Body of pancreas (tissue), 4 donors: ENCODE data around the gene AGR3. TPM values are rescaled to one million over a fixed set of nuclear protein-coding genes. Genes with fewer than 3 reads are reported as not detected.

Source experiments
- ATAC-seq: fragments of 150-250 bp; one replicate; pipeline ENCODE4 v1.9.1; 2016
- DNase-seq, 4 donors: peaks; one replicate each; pipeline ENCODE4 v3.0.0-alpha.2; 2019
- H3K27ac ChIP-seq, 4 donors: fragments of 200-600 bp; sonication (generic); 1 replicate in 3 of 4; 2 replicates in 1 of 4; pipeline versions ENCODE4 v1.5.1 to v1.6.1; 2016 to 2019; ENCODE audit warnings: mild to moderate bottlenecking in 1 of 4, mixed read lengths in 1 of 4, moderate library complexity in 1 of 4
- H3K27me3 ChIP-seq, 2 donors: fragments of 200-600 bp; sonication (generic); one replicate each; pipeline ENCODE4 v1.6.0; 2016; ENCODE audit warnings: mild to moderate bottlenecking in 1 of 2
- H3K36me3 ChIP-seq, 2 donors: fragments of 200-600 bp; sonication (generic); replicated peaks in 1 of 2; 2 replicates each; pipeline ENCODE4 v1.5.1; 2016; ENCODE audit warnings: low read depth in 2 of 2; ENCODE audit not compliant: insufficient read depth in 1 of 2
- H3K4me1 ChIP-seq: fragments of 200-600 bp; sonication (generic); one replicate; pipeline ENCODE4 v1.6.0; 2016
- H3K4me3 ChIP-seq, 2 donors: fragments of 200-600 bp; sonication (generic); 1 replicate in 1 of 2; 2 replicates in 1 of 2; pipeline ENCODE4 v1.5.1; 2016 to 2019
- H3K9me3 ChIP-seq, 3 donors: fragments of 200-600 bp; sonication (generic); 1 replicate in 2 of 3; 2 replicates in 1 of 3; pipeline ENCODE4 v1.5.1; 2016
- POLR2A ChIP-seq, 3 donors: fragments of 450-650 bp; IDR thresholded peaks; one replicate each; pipeline ENCODE4 v1.6.1; 2016; ENCODE audit warnings: antibody characterized with exemption in 3 of 3, mild to moderate bottlenecking in 2 of 3
- WGBS, 2 donors: methylation state at CpG; one replicate each; pipeline ENCODE4 v1.1.5; 2017; 5-methylcytosine and 5-hydroxymethylcytosine counted together
- intact Hi-C: fragments of 100-400 bp; cut with DNase I; formaldehyde crosslinking; loops from one replicate; pipeline ENCODE4 v1.15.1; 2023
- total RNA-seq, 2 donors: library from RNA; depleted of rRNA; stranded (reverse); fragments of >200 nt; gene quantifications; one replicate each; pipeline ENCODE4 v1.1.0, GENCODE V29; 2016
- TF ChIP-seq, protein P1 (sequence below), 7 experiments: fragments of 450-650 bp in 4 of 7; fragments of 200-600 bp in 3 of 7; sonication (generic) in 3 of 7; IDR thresholded peaks; one replicate each; pipeline ENCODE4 v1.5.1; 2016 to 2019; ENCODE audit warnings: antibody characterized with exemption in 7 of 7

Gene AGR3
- total RNA-seq, 2 donors from 2014 or later: 13.2 TPM; not detected in 1

GRCh38 chr7:16914771-16915170, 33.0 kb upstream of the AGR3 start:
- Histone ChIP-seq H3K27me3 (no peaks in the 10 kb centered on the region), H3K36me3 (no peaks in the 10 kb centered on the region), H3K4me1 (no peaks in the 10 kb centered on the region), H3K4me3 (no peak overlapping the region), H3K27ac (no peak overlapping the region), H3K9me3 (no peaks in the 10 kb centered on the region)
- intact Hi-C loops: loop anchor here (10.0 kb wide), 2 partner anchors 100 to 220 kb away; no protein-coding TSS in a partner anchor
- TF ChIP-seq, protein P1, sequence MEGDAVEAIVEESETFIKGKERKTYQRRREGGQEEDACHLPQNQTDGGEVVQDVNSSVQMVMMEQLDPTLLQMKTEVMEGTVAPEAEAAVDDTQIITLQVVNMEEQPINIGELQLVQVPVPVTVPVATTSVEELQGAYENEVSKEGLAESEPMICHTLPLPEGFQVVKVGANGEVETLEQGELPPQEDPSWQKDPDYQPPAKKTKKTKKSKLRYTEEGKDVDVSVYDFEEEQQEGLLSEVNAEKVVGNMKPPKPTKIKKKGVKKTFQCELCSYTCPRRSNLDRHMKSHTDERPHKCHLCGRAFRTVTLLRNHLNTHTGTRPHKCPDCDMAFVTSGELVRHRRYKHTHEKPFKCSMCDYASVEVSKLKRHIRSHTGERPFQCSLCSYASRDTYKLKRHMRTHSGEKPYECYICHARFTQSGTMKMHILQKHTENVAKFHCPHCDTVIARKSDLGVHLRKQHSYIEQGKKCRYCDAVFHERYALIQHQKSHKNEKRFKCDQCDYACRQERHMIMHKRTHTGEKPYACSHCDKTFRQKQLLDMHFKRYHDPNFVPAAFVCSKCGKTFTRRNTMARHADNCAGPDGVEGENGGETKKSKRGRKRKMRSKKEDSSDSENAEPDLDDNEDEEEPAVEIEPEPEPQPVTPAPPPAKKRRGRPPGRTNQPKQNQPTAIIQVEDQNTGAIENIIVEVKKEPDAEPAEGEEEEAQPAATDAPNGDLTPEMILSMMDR (IDR thresholded peaks at IDR 0.05): no peak
- no peak for TF ChIP-seq POLR2A (IDR thresholded peaks at IDR 0.05)
- no peak for ATAC-seq
- 71 to 81% methylated on average over 4 of the region's 4 CpGs for WGBS, 2 donors
- no peak for DNase-seq

GRCh38 chr7:16913643-16914042, 31.9 kb upstream of the AGR3 start:
- Histone ChIP-seq H3K27ac (no peak overlapping the region), H3K4me3 (no peak overlapping the region), H3K4me1 (no peaks in the 10 kb centered on the region), H3K9me3 (no peaks in the 10 kb centered on the region), H3K27me3 (no peaks in the 10 kb centered on the region), H3K36me3 (no peaks in the 10 kb centered on the region)
- DNase-seq (no peak), ATAC-seq (no peak)
- TF ChIP-seq, protein P1 (IDR thresholded peaks at IDR 0.05): no peak
- TF ChIP-seq POLR2A (IDR thresholded peaks at IDR 0.05): no peak
- WGBS, 2 donors: 76 to 90% methylated on average over 2 to 5 of the region's 5 CpGs
- intact Hi-C loops: loop anchor here (10.0 kb wide), 2 partner anchors 99 to 219 kb away; no protein-coding TSS in a partner anchor

- H3K27me3 ChIP-seq: no peaks in the 10 kb centered on the region
- ATAC-seq (no peak), DNase-seq (no peak)
- no peak overlapping the region for H3K27ac ChIP-seq
- no peak overlapping the region for H3K4me3 ChIP-seq
- intact Hi-C loops: loop anchor here (10.0 kb wide), 2 partner anchors 98 to 218 kb away; no protein-coding TSS in a partner anchor
- no peaks in the 10 kb centered on the region for H3K36me3 ChIP-seq
- no peaks in the 10 kb centered on the region for H3K4me1 ChIP-seq
- H3K9me3 ChIP-seq: no peaks in the 10 kb centered on the region
- 100% methylated on average over 4 of the region's 4 CpGs; no CpG with 5 or more reads in 1 of the 2 donors for WGBS, 2 donors
- TF ChIP-seq POLR2A (IDR thresholded peaks at IDR 0.05): no peak
- TF ChIP-seq, protein P1 (IDR thresholded peaks at IDR 0.05): no peak
Observed at GRCh38 chr7:16912540-16912939, 30.8 kb upstream of the AGR3 start.

DNA sequence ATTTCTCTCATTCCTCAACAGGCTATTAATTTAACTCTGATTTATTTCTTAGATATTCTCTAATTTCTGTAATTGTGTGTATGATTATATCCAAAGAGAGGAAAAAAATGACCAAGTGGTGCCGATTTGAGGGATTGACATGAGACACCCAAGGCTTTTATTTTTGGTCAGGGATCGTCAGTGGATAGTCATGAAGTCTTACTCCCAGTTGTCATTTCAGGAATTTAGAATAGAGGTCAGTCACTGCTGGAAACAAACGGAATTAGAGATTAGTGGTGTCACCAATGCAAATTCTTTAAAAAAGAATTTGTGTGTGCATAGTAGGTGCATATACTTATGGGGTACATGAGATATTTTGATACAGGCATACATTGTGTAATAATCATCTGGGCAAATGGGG, 26.8 kb upstream of the AGR3 start:
- TF ChIP-seq, protein P1 (IDR thresholded peaks at IDR 0.05): no peak
- TF ChIP-seq POLR2A (IDR thresholded peaks at IDR 0.05): no peak
- WGBS, 2 donors: 87 to 96% methylated on average over 3 of the region's 3 CpGs
- Histone ChIP-seq H3K27ac (no peak overlapping the region), H3K4me3 (no peak overlapping the region), H3K36me3 (no peaks in the 10 kb centered on the region), H3K27me3 (no peaks in the 10 kb centered on the region), H3K4me1 (peaks cover 11% of the 10 kb centered on the region), H3K9me3 (no peaks in the 10 kb centered on the region)
- intact Hi-C loops: no loop called here
- DNase-seq (no peak), ATAC-seq (no peak)
